OCI-LY7 (cell line): ENCODE data around the gene LIPF. TPM values are rescaled to one million over a fixed set of nuclear protein-coding genes. Genes with fewer than 3 reads are reported as not detected.

ENCODE experiments used
- BruUV-seq: library from RNA; stranded (reverse); fragments of 400-500 nt; replicated peaks from 2 replicates; lab custom pipeline; 2021; lab: Mats Ljungman, UMichigan
- CTCF ChIA-PET: fragments of 300-600 bp; sonication (Branson Sonifier 250); formaldehyde crosslinking; loops from one replicate; lab custom pipeline; 2022; ENCODE audit warnings: antibody characterized with exemption; ENCODE audit not compliant: unreplicated experiment; lab: Charles Lee
- POLR2A ChIA-PET: fragments of 300-600 bp; sonication (Branson Sonifier 250); formaldehyde crosslinking; loops from one replicate; lab custom pipeline; 2022; ENCODE audit warnings: antibody characterized with exemption; lab: Charles Lee
- DNase-seq: peaks from one replicate; pipeline ENCODE4 v3.0.0-alpha.2; 2015; ENCODE audit warnings: low spot score
- H2AFZ ChIP-seq: fragments of 200-600 bp; sonication (generic), shearing (Covaris generic); 2 replicates; pipeline ENCODE4 v1.6.1; 2014; ENCODE audit warnings: mild to moderate bottlenecking, antibody characterized with exemption, low read length, moderate library complexity
- H3K27ac ChIP-seq: fragments of 200-600 bp; sonication (generic); 2 replicates; pipeline ENCODE4 v1.5.1; 2014; ENCODE audit warnings: mixed run types, low read depth, mild to moderate bottlenecking, moderate library complexity, low read length, inconsistent platforms; ENCODE audit not compliant: poor library complexity, severe bottlenecking
- H3K36me3 ChIP-seq: fragments of 200-600 bp; sonication (generic); 2 replicates; pipeline ENCODE4 v1.6.1; 2014; ENCODE audit warnings: mild to moderate bottlenecking, antibody characterized with exemption, low read length, moderate library complexity, mixed read lengths; ENCODE audit not compliant: insufficient read depth
- H3K4me1 ChIP-seq: fragments of 200-600 bp; sonication (generic); 2 replicates; pipeline ENCODE4 v1.5.1; 2014; ENCODE audit warnings: mild to moderate bottlenecking, low read length; ENCODE audit not compliant: insufficient read depth, poor library complexity, severe bottlenecking
- H3K4me2 ChIP-seq: fragments of 200-600 bp; sonication (generic); 2 replicates; pipeline ENCODE4 v1.6.1; 2014; ENCODE audit warnings: mild to moderate bottlenecking, low read length
- H3K4me3 ChIP-seq: fragments of 200-600 bp; sonication (generic); 2 replicates; pipeline ENCODE4 v1.5.1; 2014; ENCODE audit warnings: mild to moderate bottlenecking, low read depth, low read length; ENCODE audit not compliant: poor library complexity, severe bottlenecking
- H3K79me2 ChIP-seq: fragments of 200-600 bp; sonication (generic); 2 replicates; pipeline ENCODE4 v1.6.1; 2016; ENCODE audit warnings: low read depth, mild to moderate bottlenecking, low read length, moderate library complexity, mixed read lengths; ENCODE audit not compliant: insufficient read depth
- H3K9me2 ChIP-seq: fragments of 200-600 bp; sonication (generic); 2 replicates; pipeline ENCODE4 v1.6.1; 2016; ENCODE audit warnings: mild to moderate bottlenecking, low read length, mixed read lengths; ENCODE audit not compliant: insufficient read depth
- H3K9me3 ChIP-seq: fragments of 200-600 bp; sonication (generic); 2 replicates; pipeline ENCODE4 v1.6.1; 2014; ENCODE audit warnings: mild to moderate bottlenecking, mixed run types, low read length, mixed read lengths
- H4K20me1 ChIP-seq: fragments of 200-600 bp; sonication (generic); 2 replicates; pipeline ENCODE4 v1.6.1; 2014; ENCODE audit warnings: mild to moderate bottlenecking, antibody characterized with exemption, low read length, moderate library complexity, mixed read lengths; ENCODE audit not compliant: insufficient read depth
- EZH2phosphoT487 ChIP-seq: fragments of 200-600 bp; sonication (generic); IDR thresholded peaks from 2 replicates; pipeline ENCODE4 v1.6.1; 2018; ENCODE audit warnings: low read depth, borderline replicate concordance, mild to moderate bottlenecking, mixed run types, antibody characterized with exemption, low read length, moderate library complexity, mixed read lengths
- intact Hi-C: fragments of 100-400 bp; cut with micrococcal nuclease; formaldehyde crosslinking; loops from one replicate; pipeline ENCODE4 v1.10.0; 2022; ENCODE audit not compliant: unreplicated experiment
- total RNA-seq, 2 experiments: library from RNA; depleted of rRNA in 1 of 2; stranded (reverse); fragments of >200 nt in 1 of 2; shearing (Covaris generic) in 1 of 2; gene quantifications; 2 replicates each; pipeline ENCODE4 v1.2.3, GENCODE V29; 2014 to 2022
- TF ChIP-seq, protein P1 (sequence below): fragments of 200-600 bp; sonication (generic); conservative IDR thresholded peaks from 2 replicates; pipeline ENCODE4 v1.5.1; 2014; ENCODE audit warnings: mild to moderate bottlenecking, antibody characterized with exemption, low read length, moderate library complexity, mixed read lengths

LIPF gene
- total RNA-seq, 2 experiments from 2014 or later, result not detected

- no peak for DNase-seq
- no peak overlapping the region for H3K4me3 ChIP-seq
- H3K4me2 ChIP-seq, result no peak overlapping the region
- intact Hi-C loops, result no loop called here
- H3K36me3 ChIP-seq, result no peaks in the 10 kb centered on the region
- no peaks in the 10 kb centered on the region for H3K9me3 ChIP-seq
- no peak overlapping the region for H3K27ac ChIP-seq
- no peaks in the 10 kb centered on the region for H3K9me2 ChIP-seq
- H2AFZ ChIP-seq, result no peak overlapping the region
- CTCF ChIA-PET, result no interaction called here
- H3K79me2 ChIP-seq, result no peaks in the 10 kb centered on the region
- no peaks in the 10 kb centered on the region for H3K4me1 ChIP-seq
- no TSS peak for BruUV-seq
- POLR2A ChIA-PET, result interaction anchor here (0.5 to 0.7 kb wide), 2 partner anchors 17 to 1515 kb away, joined by 3 to 4 read pairs; no protein-coding TSS in a partner anchor
- TF ChIP-seq, protein P1, sequence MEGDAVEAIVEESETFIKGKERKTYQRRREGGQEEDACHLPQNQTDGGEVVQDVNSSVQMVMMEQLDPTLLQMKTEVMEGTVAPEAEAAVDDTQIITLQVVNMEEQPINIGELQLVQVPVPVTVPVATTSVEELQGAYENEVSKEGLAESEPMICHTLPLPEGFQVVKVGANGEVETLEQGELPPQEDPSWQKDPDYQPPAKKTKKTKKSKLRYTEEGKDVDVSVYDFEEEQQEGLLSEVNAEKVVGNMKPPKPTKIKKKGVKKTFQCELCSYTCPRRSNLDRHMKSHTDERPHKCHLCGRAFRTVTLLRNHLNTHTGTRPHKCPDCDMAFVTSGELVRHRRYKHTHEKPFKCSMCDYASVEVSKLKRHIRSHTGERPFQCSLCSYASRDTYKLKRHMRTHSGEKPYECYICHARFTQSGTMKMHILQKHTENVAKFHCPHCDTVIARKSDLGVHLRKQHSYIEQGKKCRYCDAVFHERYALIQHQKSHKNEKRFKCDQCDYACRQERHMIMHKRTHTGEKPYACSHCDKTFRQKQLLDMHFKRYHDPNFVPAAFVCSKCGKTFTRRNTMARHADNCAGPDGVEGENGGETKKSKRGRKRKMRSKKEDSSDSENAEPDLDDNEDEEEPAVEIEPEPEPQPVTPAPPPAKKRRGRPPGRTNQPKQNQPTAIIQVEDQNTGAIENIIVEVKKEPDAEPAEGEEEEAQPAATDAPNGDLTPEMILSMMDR, result no peak
- no peak for TF ChIP-seq EZH2phosphoT487
- H4K20me1 ChIP-seq, result no peaks in the 10 kb centered on the region
Observed at GRCh38 chr10:88659725-88660597, 4.3 kb upstream of the LIPF start.

GRCh38 chr10:88660598-88660884 is 3.7 kb upstream of the LIPF start:
- Histone ChIP-seq H3K4me1 (no peaks in the 10 kb centered on the region), H3K4me2 (no peak overlapping the region), H3K79me2 (no peaks in the 10 kb centered on the region), H3K27ac (no peak overlapping the region), H2AFZ (no peak overlapping the region), H3K36me3 (no peaks in the 10 kb centered on the region), H3K9me2 (no peaks in the 10 kb centered on the region), H3K4me3 (no peak overlapping the region), H3K9me3 (no peaks in the 10 kb centered on the region), H4K20me1 (no peaks in the 10 kb centered on the region)
- ChIA-PET POLR2A (no interaction called here), CTCF (no interaction called here)
- no TSS peak for BruUV-seq
- no peak for TF ChIP-seq EZH2phosphoT487
- TF ChIP-seq, protein P1, result no peak
- DNase-seq, result no peak
- intact Hi-C loops, result no loop called here

- TF ChIP-seq, protein P1, result no peak
- no peak for TF ChIP-seq EZH2phosphoT487
- DNase-seq, result no peak
- Histone ChIP-seq H3K36me3 (no peaks in the 10 kb centered on the region), H3K9me2 (no peaks in the 10 kb centered on the region), H3K4me3 (no peak overlapping the region), H3K4me2 (no peak overlapping the region), H3K79me2 (no peaks in the 10 kb centered on the region), H3K27ac (no peak overlapping the region), H2AFZ (no peak overlapping the region), H3K9me3 (no peaks in the 10 kb centered on the region), H4K20me1 (no peaks in the 10 kb centered on the region), H3K4me1 (no peaks in the 10 kb centered on the region)
- intact Hi-C loops, result no loop called here
- ChIA-PET POLR2A (interaction anchor here (0.9 kb wide), 1 partner anchor 15 kb away, joined by 3 read pairs; no protein-coding TSS in a partner anchor), CTCF (no interaction called here)
- BruUV-seq, result no TSS peak
Observed at GRCh38 chr10:88661018-88661417, 3.2 kb upstream of the LIPF start.
